ENCODE data around the gene TMEM254.
"Not testable (repeated sequence)": the region's sequence is repeated elsewhere in the genome, so short reads cannot be mapped to it uniquely, and the experiment has no call there.

GRCh38 chr10:80038226-80038625, 40.2 kb upstream of the TMEM254 start:
- not testable (repeated sequence) for TF ChIP-seq POLR2A (IDR thresholded peaks at IDR 0.05)
- TF ChIP-seq, protein P1, sequence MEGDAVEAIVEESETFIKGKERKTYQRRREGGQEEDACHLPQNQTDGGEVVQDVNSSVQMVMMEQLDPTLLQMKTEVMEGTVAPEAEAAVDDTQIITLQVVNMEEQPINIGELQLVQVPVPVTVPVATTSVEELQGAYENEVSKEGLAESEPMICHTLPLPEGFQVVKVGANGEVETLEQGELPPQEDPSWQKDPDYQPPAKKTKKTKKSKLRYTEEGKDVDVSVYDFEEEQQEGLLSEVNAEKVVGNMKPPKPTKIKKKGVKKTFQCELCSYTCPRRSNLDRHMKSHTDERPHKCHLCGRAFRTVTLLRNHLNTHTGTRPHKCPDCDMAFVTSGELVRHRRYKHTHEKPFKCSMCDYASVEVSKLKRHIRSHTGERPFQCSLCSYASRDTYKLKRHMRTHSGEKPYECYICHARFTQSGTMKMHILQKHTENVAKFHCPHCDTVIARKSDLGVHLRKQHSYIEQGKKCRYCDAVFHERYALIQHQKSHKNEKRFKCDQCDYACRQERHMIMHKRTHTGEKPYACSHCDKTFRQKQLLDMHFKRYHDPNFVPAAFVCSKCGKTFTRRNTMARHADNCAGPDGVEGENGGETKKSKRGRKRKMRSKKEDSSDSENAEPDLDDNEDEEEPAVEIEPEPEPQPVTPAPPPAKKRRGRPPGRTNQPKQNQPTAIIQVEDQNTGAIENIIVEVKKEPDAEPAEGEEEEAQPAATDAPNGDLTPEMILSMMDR (IDR thresholded peaks at IDR 0.05) = not testable (repeated sequence)
